SW480 (cell line): ENCODE data around the gene METTL5.
"Not testable (repeated sequence)": the region's sequence is repeated elsewhere in the genome, so short reads cannot be mapped to it uniquely, and the experiment has no call there.

Experiments used
- DNase-seq: peaks from one replicate; pipeline ENCODE4 v3.0.0-alpha.2; 2016; ENCODE audit warnings: low spot score

METTL5 gene

DNA sequence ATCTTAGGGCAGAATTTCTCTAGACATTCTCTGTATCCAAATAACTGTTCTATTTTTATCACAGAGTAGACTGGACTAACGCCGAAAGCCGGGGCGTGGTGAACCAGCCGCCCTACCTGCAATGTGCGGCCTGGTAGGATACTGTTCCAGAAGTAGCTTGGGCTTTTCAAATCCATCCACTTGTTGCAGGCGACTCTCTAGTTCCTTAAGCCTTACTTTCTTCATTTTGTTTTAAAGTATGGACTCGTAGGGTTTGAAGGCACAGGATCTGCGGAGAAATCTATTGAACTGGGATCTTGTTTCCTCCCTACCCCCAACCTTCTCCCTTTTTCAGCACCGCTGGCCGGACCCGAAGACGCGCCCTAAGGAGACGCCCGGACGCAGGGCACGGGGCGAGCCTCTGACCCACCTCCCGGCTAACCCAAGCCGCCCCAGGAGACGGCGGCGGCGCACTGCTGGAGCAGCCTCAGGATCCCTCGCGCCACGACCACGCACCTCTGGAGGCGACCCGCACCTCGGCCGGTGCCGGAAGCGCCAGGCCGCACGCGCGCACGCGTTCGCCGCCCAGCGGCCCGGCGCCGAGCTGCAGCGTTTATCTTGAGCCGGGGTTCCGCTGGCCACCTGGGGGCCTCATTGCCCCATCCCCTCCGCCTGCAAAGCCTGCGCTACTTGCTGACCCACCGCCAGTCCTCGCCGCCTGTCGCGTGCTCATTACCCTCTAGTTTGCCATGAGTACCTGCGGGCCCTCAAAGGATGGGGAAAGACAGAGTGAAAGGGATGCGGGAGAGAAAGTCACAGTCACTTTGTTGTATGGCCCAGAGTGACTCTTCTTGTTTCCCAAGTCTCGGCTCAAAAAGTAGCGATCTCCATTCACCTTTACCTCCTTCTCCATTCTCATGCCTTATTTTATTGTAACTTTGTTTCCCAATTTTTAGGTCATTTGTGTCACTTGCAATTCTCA is at the start of gene METTL5:
TSS of gene METTL5 (minus strand) at position 533 of the 961 bp plus-strand sequence. CDS start at position 225, 308 bp downstream.
- peak; percentile 81 for DNase-seq

DNA sequence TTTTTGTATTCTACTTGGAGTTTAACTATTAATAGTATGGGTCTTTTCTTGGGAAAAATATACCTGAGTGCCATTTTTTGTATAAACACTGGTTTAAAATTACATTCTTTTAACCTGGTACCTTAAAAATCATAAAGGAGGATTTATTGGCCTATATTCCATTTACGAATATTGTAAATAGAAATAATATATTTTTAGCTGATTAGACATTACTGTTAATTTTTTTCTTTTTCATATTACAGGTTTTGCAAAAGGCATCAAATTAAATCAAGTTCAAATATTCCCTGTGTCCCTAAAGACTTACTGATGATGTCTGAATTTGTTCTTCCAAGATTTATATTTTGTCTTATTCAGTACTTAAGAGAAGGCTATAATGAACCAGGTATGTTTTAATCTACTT is 47.3 kb upstream of the METTL5 start:
- no peak for DNase-seq

DNA sequence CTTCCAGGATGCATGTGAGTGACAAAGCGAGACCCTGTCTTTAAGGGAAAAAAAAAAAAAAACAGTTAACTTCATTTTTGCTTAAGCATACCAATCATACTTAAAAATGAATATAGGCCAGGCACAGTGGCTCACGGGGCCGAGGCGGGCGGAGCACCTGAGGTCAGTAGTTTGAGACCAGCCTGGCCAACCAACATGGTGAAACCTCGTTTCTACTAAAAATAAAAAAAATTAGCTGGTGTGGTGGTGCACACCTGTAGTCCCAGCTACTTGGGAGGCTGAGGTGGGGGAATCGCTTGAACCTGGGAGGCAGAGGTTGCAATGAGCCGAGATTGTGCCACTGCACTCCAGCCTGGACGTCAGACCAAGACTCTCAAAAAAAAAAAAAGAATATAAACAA is 46.7 kb upstream of the METTL5 start:
- not testable (repeated sequence) for DNase-seq

DNA sequence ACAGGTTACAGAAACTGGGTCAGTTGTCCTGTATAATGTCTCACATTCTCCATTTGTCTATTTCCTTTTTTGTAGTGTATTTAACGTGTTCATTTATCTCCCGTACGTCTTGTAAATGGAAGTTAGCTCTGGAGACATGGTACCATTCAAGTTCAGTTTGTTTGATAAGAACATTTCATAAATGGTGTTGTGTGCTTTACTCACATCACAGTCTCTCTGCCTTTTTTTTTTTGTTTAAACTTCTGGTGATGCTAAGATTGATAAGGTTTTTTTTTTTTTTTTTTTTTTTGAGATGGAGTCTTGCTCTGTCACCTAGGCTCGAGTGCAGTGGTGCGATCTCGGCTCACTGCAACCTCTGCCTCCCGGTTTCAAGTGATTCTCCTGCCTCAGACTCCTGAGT is 44.2 kb upstream of the METTL5 start:
- DNase-seq, result no peak

DNA sequence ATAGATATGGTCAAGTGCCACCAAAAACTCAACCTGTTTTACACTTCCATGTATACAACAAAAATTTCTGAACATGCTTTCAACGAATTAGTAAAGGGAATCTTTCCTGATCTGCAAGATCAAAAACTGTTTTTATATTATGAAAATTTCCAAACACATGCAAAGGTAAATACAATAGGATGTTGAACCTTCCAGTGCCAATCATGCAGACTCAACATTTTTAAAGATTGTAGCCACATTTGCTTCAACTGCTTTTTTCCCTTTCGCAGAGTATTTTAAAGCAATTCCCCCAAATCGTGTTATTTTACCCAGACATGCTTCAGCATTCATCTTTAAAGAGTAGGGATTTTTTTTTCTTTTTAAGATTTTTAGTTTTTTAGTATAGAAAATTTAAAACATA is 42.9 kb upstream of the METTL5 start:
- no peak for DNase-seq

DNA sequence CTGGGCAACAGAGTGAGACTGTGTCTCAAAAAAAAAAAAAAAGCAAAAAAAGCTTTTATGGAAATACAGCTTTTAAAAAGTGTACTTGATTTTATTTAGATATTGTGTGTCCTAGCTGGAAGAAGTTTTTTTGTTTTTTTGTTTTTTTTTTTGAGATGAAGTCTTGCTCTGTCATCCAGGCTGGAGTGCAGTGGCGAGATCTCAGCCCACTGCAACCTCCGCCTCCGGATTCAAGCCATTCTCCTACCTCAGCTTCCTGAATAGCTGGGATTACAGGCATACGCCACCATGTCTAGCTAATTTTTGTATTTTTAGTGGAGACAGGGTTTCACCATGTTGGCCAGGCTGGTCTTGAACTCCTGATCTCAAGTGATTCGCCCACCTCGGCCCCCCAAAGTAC is 41.5 kb upstream of the METTL5 start:
- not testable (repeated sequence) for DNase-seq

DNA sequence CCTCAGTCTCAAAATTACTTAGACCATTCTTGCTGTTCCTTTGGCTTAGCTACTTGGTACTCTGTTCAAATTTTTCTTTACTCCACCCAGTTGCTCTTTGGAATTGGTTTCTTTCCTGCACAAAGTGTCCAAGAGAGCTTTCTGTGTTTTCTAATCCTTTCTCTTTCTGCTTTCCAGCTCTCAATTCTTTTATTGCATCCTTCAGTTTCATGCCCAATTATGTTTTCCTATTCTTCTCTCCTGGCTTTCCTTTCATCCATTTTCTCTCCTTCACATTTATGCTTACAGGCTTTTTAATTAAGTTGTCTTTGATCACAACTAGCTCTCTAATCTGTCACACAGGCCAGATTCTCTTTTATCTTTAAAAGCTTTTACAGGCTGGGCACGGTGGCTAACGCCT is 40.8 kb upstream of the METTL5 start:
- DNase-seq, result no peak

DNA sequence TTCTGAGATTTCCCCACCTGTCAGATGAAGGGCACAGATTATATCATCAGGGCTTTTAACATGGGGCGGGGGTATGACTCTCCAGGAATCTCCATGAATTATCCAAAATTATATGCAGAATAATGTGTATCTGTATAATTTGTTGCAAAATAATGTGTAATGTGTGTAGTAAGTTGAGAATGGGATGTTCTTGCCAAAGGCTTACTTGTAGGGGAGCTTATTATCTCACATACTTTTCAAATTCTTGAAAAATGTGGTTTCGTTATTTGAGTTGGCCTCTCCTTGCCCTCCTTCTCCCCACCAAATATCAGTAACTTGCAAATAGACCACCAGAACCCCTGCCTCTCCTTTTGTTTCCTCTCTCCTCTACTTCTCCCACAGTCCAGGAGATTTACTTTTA is 38.1 kb upstream of the METTL5 start:
- no peak for DNase-seq

DNA sequence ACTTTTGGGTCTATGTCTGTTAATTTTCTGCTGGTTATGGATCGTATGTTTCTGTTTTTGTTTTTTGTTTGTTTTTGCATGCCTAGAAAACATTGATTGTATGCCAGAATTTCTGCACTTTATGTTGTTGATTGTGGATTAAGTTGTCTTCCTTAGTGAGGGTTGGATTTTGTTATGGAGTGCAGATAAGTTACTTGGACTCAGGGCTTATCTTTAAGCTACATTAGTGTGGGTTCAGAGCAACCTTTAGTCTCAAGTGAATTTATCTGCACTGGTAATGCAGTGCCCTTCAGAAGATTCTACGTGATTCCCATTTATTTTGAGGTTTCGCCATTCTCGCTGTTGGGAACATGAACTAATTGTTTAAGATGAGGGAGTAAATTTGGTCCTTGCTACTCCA is 35.4 kb upstream of the METTL5 start:
- no peak for DNase-seq

DNA sequence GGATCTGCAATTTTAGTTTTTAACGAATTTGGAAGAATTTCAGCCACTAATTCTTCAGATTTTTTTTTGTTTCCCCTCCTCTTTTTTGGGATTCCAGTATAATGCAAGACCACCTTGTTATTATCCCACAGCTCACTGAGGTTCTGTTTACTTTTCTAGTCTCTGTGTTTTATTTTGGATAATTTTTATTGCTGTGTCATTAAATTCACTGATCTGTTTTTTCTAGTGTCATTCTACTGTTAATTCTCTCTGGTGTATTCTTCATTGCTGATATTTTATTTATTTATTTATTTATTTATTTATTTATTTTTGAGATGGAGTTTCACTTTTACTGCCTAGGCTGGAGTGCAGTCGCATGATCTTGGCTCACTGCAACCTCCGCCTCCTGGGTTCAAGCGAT is 34.7 kb upstream of the METTL5 start:
- DNase-seq, result no peak

DNA sequence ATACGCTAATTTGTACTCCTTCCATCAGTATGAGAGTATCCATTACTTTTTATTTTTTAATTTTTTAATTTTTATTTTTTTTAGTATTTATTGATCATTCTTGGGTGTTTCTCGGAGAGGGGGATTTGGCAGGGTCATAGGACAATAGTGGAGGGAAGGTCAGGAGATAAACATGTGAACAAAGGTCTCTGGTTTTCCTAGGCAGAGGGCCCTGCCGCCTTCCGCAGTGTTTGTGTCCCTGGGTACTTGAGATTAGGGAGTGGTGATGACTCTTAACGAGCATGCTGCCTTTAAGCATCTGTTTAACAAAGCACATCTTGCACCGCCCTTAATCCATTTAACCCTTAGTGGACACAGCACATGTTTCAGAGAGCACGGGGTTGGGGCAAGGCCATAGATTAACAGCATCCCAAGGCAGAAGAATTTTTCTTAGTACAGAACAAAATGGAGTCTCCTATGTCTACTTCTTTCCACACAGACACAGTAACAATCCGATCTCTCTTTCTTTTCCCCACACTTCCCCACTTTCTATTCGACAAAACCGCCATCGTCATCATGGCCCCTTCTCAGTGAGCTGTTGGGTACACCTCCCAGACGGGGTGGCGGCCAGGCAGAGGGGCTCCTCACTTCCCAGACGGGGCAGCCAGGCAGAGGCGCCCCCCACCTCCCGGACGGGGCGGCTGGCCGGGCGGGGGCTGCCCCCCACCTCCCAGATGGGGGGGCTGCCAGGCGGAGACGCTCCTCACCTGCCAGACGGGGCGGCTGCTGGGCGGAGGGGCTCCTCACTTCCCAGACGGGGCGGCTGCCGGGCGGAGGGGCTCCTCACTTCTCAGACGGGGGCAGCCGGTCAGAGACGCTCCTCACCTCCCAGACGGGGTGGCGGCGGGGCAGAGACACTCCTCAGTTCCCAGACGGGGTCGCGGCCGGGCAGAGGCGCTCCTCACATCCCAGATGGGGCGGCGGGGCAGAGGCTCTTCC is 30.9 kb upstream of the METTL5 start:
- not testable (repeated sequence) for DNase-seq

DNA sequence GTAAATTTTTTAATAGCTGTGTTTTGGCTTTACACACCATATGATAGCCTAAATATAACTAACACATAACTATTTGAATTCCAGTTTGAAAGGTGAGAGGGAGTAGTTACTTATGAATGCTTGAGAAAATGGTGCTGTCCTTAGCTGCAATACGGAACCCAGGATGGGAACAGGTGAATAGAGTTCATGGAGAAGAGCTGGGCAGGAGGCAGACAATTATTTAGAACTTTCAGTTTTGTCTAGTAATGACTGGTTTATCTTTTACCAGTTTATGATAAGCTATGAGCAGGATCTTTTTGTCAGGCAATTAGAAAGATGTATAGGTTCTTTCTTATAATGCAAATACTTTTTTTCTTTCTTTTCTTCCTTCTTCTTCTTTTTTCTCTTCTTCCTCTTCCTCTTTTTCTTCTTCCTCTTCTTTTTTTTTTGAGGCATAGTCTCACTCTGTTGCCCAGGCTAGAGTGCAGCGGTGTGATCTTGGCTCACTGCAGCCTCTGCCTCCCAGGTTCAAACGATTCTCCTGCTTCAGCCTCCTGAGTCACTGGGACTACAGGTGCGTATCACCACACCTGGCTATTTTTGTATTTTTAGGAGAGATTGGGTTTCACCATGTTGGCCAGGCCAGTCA is 28.4 kb upstream of the METTL5 start:
- DNase-seq, result no peak

DNA sequence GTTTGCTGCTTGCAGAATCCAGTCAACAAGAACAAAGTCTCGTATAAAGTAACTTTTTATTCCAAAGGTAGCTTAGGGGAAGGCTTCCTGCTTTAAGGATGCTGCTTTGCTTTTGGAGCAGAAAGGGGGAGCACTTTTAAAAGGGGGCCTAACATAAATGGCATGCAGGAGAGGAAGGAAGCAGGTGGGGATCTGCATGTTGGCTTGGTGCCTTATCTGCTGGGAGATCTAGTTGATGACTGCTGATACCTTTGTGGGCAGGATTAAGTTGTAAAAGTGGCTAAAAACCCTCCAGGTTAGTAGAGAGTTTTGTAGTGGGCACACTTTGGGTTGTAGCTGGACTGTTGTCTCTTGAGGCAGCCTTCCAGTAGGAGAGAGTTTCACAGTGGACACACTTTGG is 25.0 kb upstream of the METTL5 start:
- DNase-seq, result no peak

DNA sequence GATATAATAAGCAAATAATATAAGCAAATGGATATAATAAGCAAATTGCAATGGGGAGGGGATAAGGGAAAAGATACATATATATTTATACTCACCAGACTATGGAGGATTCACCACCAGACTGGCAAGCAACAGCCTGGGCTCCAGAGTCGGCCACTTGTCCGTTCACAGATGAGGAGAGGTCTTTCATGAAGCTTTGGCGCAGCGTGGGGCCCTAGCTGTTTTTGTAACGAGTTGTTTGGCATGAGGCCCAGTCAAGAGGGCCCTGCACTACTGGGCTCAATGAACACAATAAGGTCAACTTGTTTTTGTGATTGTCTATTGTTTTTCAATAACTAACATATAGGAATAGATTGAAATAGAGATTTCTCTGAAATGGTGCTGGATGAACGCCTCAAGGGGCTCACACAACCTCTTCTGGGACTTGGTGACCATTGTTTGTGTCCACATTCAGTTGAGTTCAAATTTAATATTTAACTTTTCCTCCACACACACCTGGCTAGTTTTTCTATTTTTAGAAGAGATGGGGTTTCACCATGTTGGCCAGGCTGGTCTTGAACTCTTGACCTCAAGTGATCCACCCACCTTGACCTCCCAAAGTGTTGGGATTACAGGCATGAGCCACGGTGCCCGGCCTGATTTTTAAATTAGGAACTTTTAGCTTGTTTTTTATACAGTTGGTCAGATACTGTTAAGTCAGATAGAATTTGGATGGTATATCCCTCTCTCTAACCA is 24.4 kb upstream of the METTL5 start:
- not testable (repeated sequence) for DNase-seq

DNA sequence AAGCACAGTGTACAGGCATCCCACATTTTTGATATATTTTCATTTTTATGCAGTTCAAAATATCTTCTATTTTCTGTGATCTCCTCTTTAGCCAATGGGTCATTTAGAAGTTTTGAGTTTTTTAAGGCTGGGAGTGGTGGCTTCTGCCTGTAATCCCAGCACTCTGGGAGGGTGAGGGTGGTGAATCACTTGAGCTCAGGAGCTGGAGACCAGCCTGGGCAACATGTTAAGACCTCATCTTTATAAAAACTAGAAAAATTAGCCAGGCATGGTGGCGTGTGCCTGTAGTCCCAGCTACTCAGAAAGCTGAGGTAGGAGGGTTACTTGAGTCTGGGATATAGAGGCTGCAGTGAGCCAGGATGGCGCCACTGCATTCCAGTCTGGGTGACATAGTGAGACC is 20.3 kb upstream of the METTL5 start:
- no peak for DNase-seq

DNA sequence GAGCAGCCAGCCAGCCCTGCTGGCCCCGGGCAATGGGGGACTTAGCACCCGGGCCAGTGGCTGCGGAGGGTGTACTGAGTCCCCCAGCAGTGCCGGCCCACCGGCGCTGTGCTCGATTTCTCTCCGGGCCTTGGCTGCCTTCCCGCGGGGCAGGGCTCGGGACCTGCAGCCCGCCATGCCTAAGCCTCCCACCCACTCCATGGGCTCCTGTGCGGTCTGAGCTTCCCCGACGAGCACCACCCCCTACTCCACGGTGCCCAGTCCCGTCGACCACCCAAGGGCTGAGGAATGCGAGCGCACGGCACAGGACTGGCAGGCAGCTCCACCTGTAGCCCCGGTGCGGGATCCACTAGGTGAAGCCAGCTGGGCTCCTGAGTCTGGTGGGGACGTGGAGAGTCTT is 16.9 kb upstream of the METTL5 start:
- DNase-seq, result not testable (repeated sequence)

DNA sequence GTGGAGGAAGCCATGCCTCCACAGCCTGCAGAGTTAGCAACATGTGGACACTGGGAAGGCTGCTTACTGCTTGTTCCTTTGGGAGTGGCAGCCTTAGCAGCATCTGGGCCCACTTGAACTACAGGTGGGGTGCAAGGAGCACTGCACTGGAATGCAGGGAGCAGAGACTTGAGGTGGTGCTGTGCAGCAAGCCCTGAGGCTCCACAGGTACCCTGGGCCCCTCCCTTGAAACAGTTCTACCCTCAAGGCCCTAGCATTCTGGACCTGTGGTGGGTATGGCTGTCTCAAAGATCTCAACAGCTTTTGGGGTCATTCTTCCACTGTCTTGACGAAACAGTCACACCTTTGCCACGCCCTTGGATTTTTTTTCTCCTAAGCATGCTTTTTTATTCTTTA is 16.0 kb upstream of the METTL5 start:
- DNase-seq, result no peak

DNA sequence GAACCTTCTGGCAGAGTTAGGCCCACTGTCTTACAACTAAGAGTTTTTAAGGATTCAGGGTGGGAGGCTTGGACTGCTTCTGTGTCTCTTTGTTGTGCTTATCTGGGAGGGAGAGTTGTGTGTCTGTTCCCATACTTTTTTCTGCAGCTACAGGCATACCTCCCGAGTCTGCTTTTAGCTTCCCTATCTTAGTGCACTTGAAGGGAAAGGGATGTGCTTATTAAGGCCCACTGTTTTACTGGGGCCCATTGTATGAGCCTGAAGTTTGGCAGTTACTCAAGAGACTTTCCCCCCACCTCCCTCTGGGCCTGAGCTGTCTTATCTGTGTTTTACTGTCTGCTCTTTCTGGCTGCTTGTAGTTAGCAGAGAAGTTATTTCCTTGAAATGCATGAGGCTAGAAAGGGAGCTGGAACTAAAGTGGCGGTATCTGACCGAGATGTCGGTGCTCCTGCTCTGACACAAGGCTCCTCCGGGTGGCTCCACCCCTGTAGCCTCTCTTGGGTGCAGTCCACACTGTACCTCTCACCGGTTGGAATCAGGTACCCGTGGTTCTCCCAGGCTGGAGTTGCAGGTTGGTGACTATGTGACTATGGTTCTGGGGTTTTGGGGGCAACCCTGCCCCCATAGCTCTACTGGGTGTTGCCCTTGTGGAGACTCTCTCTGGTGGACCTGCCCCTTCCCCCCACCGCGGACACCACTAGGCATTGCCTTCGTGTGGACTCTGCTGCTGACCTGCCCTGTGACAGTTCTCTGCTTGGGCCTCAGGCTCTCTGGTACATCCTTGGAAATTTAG is 15.4 kb upstream of the METTL5 start:
- no peak for DNase-seq

DNA sequence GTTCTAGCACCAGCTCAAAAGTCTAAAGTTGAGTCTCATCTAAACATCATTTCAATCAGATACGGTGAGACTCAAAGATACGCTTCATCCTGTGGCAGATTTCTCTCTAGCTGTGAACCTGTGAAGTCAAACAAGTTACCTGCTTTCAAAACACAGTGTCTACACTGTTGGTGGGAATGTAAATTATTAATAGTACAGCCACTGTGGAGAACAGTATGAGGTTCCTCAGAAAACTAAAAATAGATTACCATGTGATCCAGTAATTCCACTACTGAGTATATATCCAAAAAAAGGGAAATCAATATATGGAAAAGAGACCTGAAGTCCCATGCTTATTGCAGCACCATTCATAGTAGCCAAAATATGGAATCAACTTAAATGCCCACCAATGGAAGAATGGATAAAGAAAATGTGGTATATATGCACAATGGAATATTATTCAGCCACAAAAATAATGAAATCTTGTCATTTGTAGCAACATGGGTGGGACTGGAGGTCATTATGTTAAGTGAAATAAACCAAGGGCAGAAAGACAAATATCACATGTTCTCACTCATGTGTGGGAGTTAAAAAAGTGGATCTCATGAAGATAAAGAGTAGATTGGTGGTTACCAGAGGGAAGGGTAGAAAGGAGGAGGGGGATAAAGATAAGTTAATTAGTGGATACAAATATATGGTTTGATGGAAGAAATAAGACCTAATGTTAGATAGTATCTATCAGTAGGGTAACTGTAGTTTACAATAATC is 14.2 kb upstream of the METTL5 start:
- no peak for DNase-seq

DNA sequence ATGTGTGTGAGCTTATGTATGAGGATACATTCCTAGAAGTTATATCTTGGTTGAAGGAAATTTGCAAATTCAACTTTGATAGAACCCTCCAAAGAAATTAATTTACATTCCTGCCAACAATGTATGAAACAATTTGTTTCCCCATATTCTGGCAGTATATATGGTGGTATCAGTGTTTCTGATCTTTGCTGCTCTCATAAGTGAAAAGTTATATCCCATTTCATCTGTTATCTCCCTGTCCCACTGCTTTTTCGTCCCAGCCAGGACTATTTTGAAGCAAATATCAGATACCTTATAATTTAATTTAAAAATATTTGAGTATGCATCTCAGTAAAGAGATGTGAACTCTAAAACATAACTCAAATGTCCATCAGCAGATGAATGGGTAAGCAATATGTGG is 9.7 kb upstream of the METTL5 start:
- no peak for DNase-seq
